ENCODE data around the gene TVP23B.
"Not testable (repeated sequence)": the region's sequence is repeated elsewhere in the genome, so short reads cannot be mapped to it uniquely, and the experiment has no call there.

- not testable (repeated sequence) for TF ChIP-seq CTCF (IDR thresholded peaks at IDR 0.05); POLR2AphosphoS5 (IDR thresholded peaks at IDR 0.05; ENCODE audit: low read depth, low read length); REST (IDR thresholded peaks at IDR 0.05; ENCODE audit: insufficient read depth in 1 of 2, low read depth in 2 of 2, low read length in 1 of 2)
These were observed 20.8 kb upstream of the TVP23B start for GRCh38 chr17:18760221-18760620.

Measured in Panc1 (cell line).